Fibroblast of pulmonary artery (primary cell): Measurements from ENCODE around the gene LZTR1.

ENCODE experiments used
- DNase-seq: peaks from one replicate; pipeline ENCODE4 v3.0.0-alpha.2; 2010; ENCODE audit warnings: low read depth
- H3K4me3 ChIP-seq: replicated peaks from 2 replicates; pipeline ENCODE4 v1.5.1; 2011; ENCODE audit warnings: low read depth, mild to moderate bottlenecking, control low read depth, low read length, moderate library complexity
- TF ChIP-seq, protein P1 (sequence below): IDR thresholded peaks from 2 replicates; pipeline ENCODE4 v1.5.1; 2011; ENCODE audit warnings: mild to moderate bottlenecking, control low read depth, low read length, inconsistent platforms; ENCODE audit errors: missing control alignments

Gene LZTR1

DNA sequence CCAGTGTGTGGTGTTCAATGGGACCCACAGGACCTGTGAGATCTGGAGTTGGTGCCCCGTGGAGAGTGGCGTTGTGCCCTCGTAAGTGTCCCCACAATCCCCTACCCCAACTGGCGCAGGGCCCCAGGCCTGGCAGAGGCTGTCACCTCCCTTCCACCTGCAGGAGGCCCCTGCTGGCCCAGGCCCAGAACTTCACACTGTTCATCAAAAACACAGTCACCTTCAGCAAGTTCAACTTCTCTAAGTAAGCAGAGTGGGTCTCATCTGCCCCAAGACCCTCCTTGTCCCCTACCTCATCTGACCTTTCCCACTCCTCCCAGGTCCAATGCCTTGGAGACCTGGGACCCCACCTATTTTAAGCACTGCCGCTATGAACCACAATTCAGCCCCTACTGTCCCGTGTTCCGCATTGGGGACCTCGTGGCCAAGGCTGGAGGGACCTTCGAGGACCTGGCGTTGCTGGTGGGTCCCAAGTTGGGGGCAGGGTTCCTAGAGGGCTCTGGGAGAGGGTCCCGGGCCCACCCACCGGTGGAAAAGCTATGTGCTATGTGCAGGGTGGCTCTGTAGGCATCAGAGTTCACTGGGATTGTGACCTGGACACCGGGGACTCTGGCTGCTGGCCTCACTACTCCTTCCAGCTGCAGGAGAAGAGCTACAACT, 41.0 kb downstream of the LZTR1 start:
- TF ChIP-seq, protein P1, sequence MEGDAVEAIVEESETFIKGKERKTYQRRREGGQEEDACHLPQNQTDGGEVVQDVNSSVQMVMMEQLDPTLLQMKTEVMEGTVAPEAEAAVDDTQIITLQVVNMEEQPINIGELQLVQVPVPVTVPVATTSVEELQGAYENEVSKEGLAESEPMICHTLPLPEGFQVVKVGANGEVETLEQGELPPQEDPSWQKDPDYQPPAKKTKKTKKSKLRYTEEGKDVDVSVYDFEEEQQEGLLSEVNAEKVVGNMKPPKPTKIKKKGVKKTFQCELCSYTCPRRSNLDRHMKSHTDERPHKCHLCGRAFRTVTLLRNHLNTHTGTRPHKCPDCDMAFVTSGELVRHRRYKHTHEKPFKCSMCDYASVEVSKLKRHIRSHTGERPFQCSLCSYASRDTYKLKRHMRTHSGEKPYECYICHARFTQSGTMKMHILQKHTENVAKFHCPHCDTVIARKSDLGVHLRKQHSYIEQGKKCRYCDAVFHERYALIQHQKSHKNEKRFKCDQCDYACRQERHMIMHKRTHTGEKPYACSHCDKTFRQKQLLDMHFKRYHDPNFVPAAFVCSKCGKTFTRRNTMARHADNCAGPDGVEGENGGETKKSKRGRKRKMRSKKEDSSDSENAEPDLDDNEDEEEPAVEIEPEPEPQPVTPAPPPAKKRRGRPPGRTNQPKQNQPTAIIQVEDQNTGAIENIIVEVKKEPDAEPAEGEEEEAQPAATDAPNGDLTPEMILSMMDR: no peak
- no peak overlapping the region for H3K4me3 ChIP-seq
- no peak for DNase-seq

DNA sequence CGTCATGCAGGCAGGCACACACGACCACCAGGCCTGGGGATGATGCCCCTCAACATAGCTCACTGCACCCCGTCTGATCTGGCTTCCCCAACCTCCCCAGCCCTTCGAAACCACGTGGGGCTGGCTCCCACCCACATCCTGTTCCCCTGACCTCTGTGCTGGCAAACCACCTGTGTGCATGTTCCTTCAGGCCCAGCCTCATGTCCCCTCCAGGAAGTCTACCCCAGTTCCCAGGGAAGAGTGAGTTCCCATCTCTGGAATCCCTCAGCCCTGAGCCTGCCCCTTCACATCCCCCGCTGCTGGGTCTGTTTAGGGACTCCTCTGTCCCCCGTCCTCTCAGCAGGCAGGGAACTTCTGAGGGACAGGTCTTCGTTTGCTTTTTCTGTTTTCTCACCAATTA, 43.2 kb downstream of the LZTR1 start:
- no peak for DNase-seq
- H3K4me3 ChIP-seq: no peak overlapping the region
- TF ChIP-seq, protein P1: no peak

DNA sequence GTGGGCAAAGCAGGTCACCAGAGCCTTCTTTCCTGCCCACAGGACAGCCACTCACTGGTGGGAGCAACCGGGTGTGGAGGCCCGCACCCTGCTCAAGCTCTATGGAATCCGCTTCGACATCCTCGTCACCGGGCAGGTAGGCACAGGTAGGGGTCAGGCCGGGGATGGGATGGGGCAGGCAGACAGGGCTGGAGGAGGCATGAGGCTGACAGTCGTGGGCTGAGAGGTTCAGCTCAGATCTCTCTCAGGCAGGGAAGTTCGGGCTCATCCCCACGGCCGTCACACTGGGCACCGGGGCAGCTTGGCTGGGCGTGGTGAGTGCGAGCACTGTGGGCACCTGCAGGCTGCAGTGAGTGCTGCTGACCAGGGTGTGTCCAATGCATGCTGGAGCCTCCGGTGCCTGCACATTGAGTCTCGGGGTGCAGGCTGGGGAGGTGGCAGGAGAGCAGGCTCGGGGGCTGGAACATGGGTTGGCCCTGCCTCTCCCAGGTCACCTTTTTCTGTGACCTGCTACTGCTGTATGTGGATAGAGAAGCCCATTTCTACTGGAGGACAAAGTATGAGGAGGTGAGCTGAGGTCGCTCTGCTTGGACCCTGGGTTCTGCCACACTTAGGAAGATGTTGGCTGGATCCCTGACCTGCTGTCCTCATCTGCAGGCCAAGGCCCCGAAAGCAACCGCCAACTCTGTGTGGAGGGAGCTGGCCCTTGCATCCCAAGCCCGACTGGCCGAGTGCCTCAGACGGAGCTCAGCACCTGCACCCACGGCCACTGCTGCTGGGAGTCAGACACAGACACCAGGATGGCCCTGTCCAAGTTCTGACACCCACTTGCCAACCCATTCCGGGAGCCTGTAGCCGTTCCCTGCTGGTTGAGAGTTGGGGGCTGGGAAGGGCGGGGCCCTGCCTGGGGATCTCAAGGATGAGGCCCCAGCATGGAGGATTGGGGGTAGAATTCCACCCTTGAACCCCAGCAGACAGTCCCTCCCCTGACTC, 44.0 kb downstream of the LZTR1 start:
- DNase-seq: no peak
- TF ChIP-seq, protein P1: no peak
- no peak overlapping the region for H3K4me3 ChIP-seq

DNA sequence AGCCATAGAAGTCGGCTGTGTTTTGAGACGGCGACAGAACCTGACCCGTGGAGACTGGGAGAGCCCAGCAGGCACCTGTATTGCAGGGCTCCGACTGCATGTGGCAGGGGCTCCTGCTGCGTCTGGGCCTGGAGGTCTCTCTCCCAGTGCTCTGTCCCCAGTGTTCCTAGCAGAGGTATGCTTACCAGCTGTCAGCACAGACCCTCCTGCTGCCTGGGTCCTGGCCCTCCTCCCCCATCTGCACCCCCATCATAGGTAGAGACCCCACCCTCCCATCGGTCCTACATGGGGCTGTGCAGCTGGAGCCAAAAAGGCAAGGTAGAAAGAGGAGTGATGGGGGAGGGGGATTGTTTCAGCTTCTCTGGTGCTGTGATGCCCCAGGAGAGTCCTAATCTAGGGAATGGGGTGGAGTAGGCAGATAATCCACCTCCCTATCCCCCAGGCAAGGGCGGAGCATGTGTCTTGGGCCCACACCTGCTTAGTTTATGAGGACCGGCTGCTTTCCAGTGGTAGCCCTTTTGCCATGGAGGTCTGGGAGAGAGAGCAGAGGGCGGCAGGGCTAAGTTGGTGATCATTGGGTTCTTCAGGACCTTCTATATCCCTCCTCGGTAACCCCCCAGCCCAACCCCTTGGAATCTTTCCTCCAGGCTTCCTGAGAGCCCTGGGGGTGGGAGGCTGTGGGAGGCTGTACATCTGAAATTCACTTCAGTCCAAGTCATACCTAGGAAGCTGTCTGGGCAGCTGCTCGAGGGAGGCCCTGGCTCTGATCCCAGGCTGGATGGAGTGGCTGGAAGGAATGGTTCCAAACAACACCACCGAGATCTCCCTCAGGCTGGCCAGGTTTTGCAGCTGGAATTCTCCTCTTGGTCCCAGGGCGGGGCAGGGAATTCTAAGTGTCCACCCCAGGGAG, 44.9 kb downstream of the LZTR1 start:
- peak; percentile 67 for DNase-seq
- H3K4me3 ChIP-seq: no peak overlapping the region

DNA sequence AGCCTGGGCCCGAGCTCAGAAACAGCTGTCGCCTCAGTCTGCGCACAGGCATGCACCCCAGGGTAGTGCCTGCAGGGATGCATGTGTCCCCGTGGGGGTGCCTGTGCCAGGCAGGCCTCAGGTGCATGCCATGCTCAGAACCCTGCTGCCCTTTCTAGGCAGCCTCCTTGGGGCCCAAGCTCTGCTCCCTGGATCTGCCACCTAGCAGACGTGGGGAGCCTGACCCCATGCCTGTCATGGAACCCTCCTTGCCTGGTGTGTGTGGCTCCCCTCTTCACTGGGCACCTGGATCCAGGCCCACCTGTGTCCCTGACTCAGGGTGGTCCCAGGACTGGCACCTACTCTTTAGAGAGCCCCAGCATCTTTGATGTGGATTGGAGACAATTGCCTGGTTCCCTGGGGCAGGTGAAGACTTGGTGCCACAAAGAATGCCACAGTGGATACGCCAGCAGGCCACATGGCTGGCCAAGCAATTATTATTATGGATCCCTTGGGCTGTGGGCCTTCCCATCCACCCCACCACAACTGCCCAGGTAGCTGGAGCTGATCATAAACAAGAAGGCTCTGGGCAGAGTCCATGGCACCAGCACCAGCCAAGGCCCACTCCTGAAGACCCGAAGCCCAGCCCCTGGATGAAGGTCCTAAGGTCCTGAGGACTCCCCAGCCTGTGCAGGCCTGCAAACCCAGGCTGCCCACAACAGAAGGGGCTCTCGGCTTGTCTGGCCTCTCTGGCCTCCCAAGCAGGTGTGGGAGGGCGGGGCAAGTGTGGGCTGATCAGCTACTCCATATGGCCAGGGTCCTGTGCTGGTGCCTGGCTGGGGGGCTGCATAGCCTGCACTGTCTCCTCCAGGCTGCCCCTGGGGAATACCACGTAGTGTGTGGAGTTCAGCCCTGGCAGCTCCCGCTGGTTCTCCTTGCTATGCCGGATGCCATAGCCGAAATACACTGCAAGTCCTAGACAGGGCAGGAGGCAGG, 46.5 kb downstream of the LZTR1 start:
- DNase-seq: no peak
- TF ChIP-seq, protein P1: no peak
- H3K4me3 ChIP-seq: no peak overlapping the region

More for the DNA sequence above, 44.9 kb downstream of the LZTR1 start:
- TF ChIP-seq, protein P1: no peak
